Uterus (tissue), 2 donors: ENCODE measurements around the gene NWD2.

ENCODE experiments used
- POLR2A ChIP-seq, 2 donors: fragments of 450-650 bp; IDR thresholded peaks; one replicate each; pipeline ENCODE4 v1.6.1; 2016; ENCODE audit warnings: antibody characterized with exemption in 2 of 2, mild to moderate bottlenecking in 1 of 2, moderate library complexity in 1 of 2
- TF ChIP-seq, protein P1 (sequence below), 4 experiments: fragments of 200-600 bp in 2 of 4; fragments of 450-650 bp in 2 of 4; sonication (generic) in 2 of 4; IDR thresholded peaks; one replicate each; pipeline ENCODE4 v1.5.1; 2016 to 2019; ENCODE audit warnings: antibody characterized with exemption in 4 of 4, mild to moderate bottlenecking in 2 of 4, moderate library complexity in 1 of 4

DNA sequence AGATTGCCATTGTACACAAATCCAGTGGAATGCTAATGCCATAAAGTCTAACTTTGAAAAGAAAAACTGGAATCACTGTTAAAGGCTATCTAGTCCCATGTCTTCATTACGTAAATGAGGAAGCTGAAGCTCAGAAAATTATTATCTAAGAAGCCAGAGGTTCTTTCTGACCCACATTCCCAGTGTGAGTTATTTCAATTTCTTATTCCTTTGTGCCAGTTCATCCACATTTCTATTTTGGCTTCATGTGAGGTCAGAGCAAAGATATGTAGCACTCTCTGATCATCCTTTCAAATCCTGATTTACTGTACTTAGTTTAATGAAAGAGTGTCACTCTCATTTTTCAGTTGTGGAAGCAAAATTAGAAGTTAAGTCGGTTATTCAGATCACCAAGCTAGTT lies 24.6 kb upstream of the NWD2 start:
- no peak for TF ChIP-seq POLR2A (IDR thresholded peaks at IDR 0.05)
- TF ChIP-seq, protein P1, sequence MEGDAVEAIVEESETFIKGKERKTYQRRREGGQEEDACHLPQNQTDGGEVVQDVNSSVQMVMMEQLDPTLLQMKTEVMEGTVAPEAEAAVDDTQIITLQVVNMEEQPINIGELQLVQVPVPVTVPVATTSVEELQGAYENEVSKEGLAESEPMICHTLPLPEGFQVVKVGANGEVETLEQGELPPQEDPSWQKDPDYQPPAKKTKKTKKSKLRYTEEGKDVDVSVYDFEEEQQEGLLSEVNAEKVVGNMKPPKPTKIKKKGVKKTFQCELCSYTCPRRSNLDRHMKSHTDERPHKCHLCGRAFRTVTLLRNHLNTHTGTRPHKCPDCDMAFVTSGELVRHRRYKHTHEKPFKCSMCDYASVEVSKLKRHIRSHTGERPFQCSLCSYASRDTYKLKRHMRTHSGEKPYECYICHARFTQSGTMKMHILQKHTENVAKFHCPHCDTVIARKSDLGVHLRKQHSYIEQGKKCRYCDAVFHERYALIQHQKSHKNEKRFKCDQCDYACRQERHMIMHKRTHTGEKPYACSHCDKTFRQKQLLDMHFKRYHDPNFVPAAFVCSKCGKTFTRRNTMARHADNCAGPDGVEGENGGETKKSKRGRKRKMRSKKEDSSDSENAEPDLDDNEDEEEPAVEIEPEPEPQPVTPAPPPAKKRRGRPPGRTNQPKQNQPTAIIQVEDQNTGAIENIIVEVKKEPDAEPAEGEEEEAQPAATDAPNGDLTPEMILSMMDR (IDR thresholded peaks at IDR 0.05) = no peak
